Measurements from ENCODE around the gene ATP13A4.

ATP13A4 gene

DNA sequence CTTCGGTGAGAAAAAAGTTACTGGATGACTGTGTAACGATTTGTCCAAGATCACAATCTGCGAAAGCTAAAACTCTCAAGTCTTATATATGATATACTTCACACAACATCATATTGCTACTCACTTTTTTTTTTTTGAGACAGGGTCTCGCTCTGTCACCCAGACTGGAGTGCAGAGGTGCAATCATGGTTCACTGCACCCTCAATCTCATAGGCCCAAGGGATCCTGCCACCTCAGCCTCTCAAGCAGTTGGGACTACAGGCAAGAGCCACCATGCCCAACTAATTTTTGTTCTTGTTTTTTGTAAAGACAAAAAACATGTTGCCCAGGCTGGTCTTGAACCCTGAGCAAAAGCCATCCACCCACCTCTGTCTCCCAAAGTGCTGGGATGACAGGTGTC lies 5.4 kb upstream of the ATP13A4 start:
- Histone ChIP-seq H3K79me2 (ENCODE audit: low read length) (no peaks in the 10 kb centered on the region), H3K4me1 (ENCODE audit: low read length) (no peaks in the 10 kb centered on the region), H3K36me3 (replicated peaks; ENCODE audit: low read depth, low read length) (no peaks in the 10 kb centered on the region), H3K4me2 (ENCODE audit: low read length) (no peak overlapping the region), H4K20me1 (ENCODE audit: insufficient read depth, low read length) (no peaks in the 10 kb centered on the region), H2AFZ (ENCODE audit: low read depth, low read length) (no peak overlapping the region), H3K4me3 (ENCODE audit: low read length) (no peak overlapping the region), H3K9me3 (ENCODE audit: insufficient read depth, low read length) (no peaks in the 10 kb centered on the region), H3K27ac (ENCODE audit: low read length) (no peak overlapping the region), H3K9ac (ENCODE audit: low read length) (no peak overlapping the region), H3K27me3 (ENCODE audit: low read depth, low read length) (no peaks in the 10 kb centered on the region)
- TF ChIP-seq EZH2phosphoT487 (IDR thresholded peaks at IDR 0.05; ENCODE audit: low read depth), result no peak
- TF ChIP-seq, protein P1, sequence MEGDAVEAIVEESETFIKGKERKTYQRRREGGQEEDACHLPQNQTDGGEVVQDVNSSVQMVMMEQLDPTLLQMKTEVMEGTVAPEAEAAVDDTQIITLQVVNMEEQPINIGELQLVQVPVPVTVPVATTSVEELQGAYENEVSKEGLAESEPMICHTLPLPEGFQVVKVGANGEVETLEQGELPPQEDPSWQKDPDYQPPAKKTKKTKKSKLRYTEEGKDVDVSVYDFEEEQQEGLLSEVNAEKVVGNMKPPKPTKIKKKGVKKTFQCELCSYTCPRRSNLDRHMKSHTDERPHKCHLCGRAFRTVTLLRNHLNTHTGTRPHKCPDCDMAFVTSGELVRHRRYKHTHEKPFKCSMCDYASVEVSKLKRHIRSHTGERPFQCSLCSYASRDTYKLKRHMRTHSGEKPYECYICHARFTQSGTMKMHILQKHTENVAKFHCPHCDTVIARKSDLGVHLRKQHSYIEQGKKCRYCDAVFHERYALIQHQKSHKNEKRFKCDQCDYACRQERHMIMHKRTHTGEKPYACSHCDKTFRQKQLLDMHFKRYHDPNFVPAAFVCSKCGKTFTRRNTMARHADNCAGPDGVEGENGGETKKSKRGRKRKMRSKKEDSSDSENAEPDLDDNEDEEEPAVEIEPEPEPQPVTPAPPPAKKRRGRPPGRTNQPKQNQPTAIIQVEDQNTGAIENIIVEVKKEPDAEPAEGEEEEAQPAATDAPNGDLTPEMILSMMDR (IDR thresholded peaks at IDR 0.05; ENCODE audit: low read depth, low read length), result no peak

- TF ChIP-seq, protein P1 (IDR thresholded peaks at IDR 0.05; ENCODE audit: low read depth, low read length), result no peak
- TF ChIP-seq EZH2phosphoT487 (IDR thresholded peaks at IDR 0.05; ENCODE audit: low read depth), result no peak
- Histone ChIP-seq H3K4me1 (ENCODE audit: low read length) (no peaks in the 10 kb centered on the region), H3K79me2 (ENCODE audit: low read length) (no peaks in the 10 kb centered on the region), H4K20me1 (ENCODE audit: insufficient read depth, low read length) (no peaks in the 10 kb centered on the region), H3K27me3 (ENCODE audit: low read depth, low read length) (no peaks in the 10 kb centered on the region), H2AFZ (ENCODE audit: low read depth, low read length) (no peak overlapping the region), H3K9me3 (ENCODE audit: insufficient read depth, low read length) (no peaks in the 10 kb centered on the region), H3K4me3 (ENCODE audit: low read length) (no peak overlapping the region), H3K9ac (ENCODE audit: low read length) (no peak overlapping the region), H3K4me2 (ENCODE audit: low read length) (no peak overlapping the region), H3K27ac (ENCODE audit: low read length) (no peak overlapping the region), H3K36me3 (replicated peaks; ENCODE audit: low read depth, low read length) (no peaks in the 10 kb centered on the region)
These were observed 4.4 kb upstream of the ATP13A4 start for GRCh38 chr3:193559100-193559499.

- Histone ChIP-seq H3K4me2 (ENCODE audit: low read length) (no peak overlapping the region), H3K27ac (ENCODE audit: low read length) (no peak overlapping the region), H3K27me3 (ENCODE audit: low read depth, low read length) (no peaks in the 10 kb centered on the region), H2AFZ (ENCODE audit: low read depth, low read length) (no peak overlapping the region), H4K20me1 (ENCODE audit: insufficient read depth, low read length) (no peaks in the 10 kb centered on the region), H3K9me3 (ENCODE audit: insufficient read depth, low read length) (no peaks in the 10 kb centered on the region), H3K4me3 (ENCODE audit: low read length) (no peak overlapping the region), H3K9ac (ENCODE audit: low read length) (no peak overlapping the region), H3K36me3 (replicated peaks; ENCODE audit: low read depth, low read length) (no peaks in the 10 kb centered on the region), H3K79me2 (ENCODE audit: low read length) (no peaks in the 10 kb centered on the region), H3K4me1 (ENCODE audit: low read length) (no peaks in the 10 kb centered on the region)
- TF ChIP-seq, protein P1 (IDR thresholded peaks at IDR 0.05; ENCODE audit: low read depth, low read length), result no peak
- TF ChIP-seq EZH2phosphoT487 (IDR thresholded peaks at IDR 0.05; ENCODE audit: low read depth), result no peak
These were observed 2.1 kb upstream of the ATP13A4 start for GRCh38 chr3:193556841-193557240.

DNA sequence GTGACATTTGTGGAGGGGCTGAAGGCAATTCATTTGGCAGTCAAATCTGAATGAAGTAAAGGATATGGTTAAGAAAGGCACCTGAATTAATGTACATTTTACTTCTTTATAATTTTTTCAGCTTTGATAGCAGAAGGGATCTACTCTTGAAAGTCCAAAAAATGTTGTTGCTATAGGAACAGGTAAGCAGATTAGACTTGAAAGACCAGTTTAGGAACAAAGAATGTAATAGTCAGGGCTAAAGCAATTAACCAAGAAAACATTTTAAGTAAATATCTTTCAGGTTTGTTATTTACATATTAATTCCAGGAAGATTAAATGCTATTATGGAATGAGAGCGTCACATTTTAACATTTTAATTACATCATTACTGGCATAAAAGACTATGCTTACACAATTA lies 1.1 kb downstream of the ATP13A4 start:
- no peak overlapping the region for H3K4me3 ChIP-seq (ENCODE audit: low read length)
- TF ChIP-seq EZH2phosphoT487 (IDR thresholded peaks at IDR 0.05; ENCODE audit: low read depth), result no peak
- TF ChIP-seq, protein P1 (IDR thresholded peaks at IDR 0.05; ENCODE audit: low read depth, low read length), result no peak
- no peaks in the 10 kb centered on the region for H3K79me2 ChIP-seq (ENCODE audit: low read length)
- no peak overlapping the region for H3K27ac ChIP-seq (ENCODE audit: low read length)
- H3K4me1 ChIP-seq (ENCODE audit: low read length), result no peaks in the 10 kb centered on the region
- no peak overlapping the region for H3K9ac ChIP-seq (ENCODE audit: low read length)
- no peaks in the 10 kb centered on the region for H4K20me1 ChIP-seq (ENCODE audit: insufficient read depth, low read length)
- H3K36me3 ChIP-seq (replicated peaks; ENCODE audit: low read depth, low read length), result no peaks in the 10 kb centered on the region
- H3K27me3 ChIP-seq (ENCODE audit: low read depth, low read length), result no peaks in the 10 kb centered on the region
- H2AFZ ChIP-seq (ENCODE audit: low read depth, low read length), result no peak overlapping the region
- no peaks in the 10 kb centered on the region for H3K9me3 ChIP-seq (ENCODE audit: insufficient read depth, low read length)
- no peak overlapping the region for H3K4me2 ChIP-seq (ENCODE audit: low read length)

All from OCI-LY3 (cell line).